ENCODE results near the gene TRIM29.
"Not testable (repeated sequence)": the region's sequence is repeated elsewhere in the genome, so short reads cannot be mapped to it uniquely, and the experiment has no call there.

TRIM29 gene, protein sequence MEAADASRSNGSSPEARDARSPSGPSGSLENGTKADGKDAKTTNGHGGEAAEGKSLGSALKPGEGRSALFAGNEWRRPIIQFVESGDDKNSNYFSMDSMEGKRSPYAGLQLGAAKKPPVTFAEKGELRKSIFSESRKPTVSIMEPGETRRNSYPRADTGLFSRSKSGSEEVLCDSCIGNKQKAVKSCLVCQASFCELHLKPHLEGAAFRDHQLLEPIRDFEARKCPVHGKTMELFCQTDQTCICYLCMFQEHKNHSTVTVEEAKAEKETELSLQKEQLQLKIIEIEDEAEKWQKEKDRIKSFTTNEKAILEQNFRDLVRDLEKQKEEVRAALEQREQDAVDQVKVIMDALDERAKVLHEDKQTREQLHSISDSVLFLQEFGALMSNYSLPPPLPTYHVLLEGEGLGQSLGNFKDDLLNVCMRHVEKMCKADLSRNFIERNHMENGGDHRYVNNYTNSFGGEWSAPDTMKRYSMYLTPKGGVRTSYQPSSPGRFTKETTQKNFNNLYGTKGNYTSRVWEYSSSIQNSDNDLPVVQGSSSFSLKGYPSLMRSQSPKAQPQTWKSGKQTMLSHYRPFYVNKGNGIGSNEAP

GRCh38 chr11:120137611-120138521 is at the start of gene TRIM29:
Gene TRIM29, minus strand, starts transcription at chr11:120138113. Its CDS starts 82 bp downstream, at chr11:120138031.
- peak; percentile 28 for DNase-seq

DNA sequence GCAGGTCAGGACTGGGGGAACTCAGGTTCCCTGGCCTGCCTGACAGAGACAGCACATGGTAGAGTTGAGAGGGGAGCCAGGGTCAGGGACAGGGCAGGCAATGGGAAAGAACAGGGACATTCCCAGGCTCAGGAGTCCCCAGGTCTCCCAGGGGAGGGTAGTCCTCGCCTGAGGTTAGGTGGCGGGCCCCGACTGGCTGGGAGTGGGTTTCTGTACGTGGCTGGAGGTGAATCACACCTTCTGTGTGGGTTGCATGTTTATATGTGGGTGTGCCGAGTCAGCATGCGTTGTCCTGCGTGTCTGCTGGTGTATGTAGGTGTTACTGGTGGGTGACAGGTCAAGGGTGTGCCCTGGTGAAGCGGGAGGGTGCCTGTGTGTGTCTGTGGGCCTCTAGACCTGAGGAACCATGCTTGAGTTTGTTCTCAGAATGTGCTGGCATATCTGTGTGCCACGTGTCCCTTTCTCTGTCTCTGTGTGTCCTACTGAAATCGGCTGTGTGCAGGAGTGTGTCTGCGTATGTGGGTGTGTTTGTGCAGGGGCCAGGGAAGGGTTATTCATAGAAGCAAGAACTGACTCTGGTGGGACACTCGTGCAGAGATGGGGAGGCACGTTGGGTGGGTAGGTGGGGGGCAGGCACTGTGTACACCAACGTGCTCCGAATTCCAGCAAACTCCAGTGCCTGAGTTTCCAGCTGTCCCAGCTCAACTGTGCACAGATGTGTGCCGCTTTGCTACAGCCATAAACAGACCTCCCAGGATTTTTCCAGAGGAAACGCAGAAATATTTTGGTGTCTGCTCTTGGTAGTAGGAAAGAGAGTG is 49.1 kb upstream of the TRIM29 start:
- peak; percentile 82 for DNase-seq

- DNase-seq: no peak
Observed at GRCh38 chr11:120186456-120186773, 48.5 kb upstream of the TRIM29 start.

DNA sequence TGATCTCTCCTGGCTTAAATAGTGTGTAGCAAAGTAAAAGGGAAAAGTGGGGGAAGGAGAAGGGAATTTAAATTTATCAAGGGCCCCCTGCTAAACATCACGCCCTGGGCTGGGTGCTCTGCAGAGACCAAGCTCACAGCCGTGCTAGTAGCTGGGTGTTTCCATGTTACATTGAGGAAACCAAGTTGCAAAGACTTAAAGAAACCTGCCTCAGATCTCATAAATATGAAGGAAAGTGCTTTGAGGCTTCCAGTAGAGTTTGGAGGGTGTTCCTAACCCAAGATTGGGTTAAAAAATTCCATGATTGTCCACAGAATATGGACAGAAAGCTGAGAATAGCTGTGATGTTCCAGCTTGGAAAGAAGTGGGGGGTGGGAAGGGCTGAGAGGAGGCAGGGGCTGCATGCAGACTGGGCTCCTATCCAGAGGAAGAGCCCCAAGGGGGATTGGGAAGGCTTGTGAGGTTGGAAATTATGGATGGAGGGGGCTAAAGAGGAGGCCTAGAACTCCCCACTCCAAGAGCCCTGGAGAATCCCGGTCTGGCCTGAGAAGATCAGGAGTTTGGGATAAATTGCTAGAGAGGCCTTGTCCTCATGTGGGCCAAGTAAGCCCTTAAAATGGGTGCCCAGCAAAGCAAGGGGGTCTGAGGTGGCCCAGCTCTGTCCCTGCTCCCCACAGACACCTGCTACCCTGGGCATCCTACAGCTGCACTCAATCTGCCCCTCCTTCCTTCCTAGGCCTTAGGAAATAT is 48.0 kb upstream of the TRIM29 start:
- peak; percentile 93 for DNase-seq

DNA sequence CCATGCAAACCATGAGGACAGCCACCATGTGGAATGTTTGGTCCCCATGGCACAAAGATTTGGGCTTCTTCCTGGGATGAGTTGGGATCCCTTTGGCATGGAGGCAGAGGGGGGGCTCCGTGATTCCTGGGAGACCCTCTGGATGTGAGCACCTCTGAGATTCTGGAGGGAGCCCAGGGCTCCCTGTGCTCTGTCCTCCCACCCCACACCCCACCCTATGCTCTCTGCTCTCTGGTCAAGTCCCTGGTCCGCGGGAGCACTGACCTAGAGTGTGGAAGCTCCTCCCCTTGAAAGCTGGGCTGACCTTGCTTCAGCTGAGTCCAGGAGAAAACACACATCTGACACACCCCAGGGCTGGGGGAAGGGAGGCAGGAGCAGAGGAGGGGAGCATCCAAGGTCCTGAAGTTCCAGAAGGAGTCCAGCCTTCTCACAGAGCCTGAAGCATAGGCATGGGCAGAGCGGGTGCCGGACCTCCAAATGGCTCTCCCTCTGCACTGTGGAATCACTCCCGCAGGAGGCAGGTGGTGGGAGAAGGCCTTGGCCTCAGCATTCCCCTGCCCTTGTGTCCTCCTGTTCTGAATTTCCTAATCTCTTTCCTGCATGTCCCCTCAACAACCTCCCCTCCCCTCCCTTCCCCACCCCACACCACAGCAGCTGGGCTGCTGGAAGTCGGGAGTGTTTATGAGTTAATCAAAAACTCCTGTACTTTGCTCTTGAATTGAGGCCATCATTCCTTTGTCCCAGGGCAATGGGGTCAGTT is 47.2 kb upstream of the TRIM29 start:
- peak; percentile 80 for DNase-seq

GRCh38 chr11:120184371-120184945 is 46.5 kb upstream of the TRIM29 start:
- peak; percentile 59 for DNase-seq

DNA sequence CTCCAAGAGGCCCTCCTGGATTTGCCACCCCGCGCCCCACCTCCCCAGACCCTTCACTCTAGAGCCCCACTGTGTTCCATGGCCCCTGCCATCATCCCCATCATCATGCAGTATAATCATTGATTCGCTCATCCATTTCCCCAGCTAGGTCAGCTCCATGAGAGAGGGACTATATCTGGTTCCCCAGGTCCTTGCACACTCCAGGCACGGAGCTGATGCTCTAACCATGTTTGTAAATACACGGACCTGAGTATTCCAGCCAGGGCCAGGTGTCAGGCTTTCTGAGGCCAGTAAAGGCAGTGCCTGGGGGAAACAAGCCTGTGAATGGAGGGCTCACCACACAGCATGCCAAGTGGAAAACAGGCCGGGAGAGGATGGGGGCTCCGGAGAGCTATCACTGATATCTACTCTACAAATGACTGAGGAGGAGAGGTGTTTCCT is 45.8 kb upstream of the TRIM29 start:
- no peak for DNase-seq

GRCh38 chr11:120182790-120183491 is 45.0 kb upstream of the TRIM29 start:
- no peak for DNase-seq

DNA sequence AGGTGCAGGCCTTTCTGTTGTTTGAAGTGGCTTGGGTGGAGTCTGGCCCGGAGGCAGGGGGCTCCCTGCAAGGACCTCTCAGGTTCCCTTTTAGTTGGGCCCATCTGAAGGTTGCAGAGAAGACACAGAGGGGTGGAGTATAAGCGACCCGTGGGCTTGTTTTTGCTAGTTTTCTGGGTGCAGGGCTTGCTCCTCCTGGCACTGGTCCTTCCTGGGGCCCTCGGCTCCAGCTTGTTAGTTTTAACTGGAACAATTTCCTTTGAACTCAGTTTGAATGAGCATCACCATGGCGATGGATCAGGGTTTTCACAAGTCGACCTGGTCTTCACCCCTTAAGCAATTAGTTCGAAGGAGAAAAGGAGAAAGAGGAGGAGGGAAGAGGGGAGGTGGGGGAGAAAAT is 44.5 kb upstream of the TRIM29 start:
- no peak for DNase-seq

GRCh38 chr11:120181376-120181975 is 43.6 kb upstream of the TRIM29 start:
- DNase-seq: no peak

GRCh38 chr11:120180551-120181232 is 42.8 kb upstream of the TRIM29 start:
- no peak for DNase-seq

- DNase-seq: not testable (repeated sequence)
Observed at GRCh38 chr11:120180063-120180462, 42.1 kb upstream of the TRIM29 start.

- no peak for DNase-seq
Observed at GRCh38 chr11:120179057-120179672, 41.3 kb upstream of the TRIM29 start.

GRCh38 chr11:120178561-120179056 is 40.7 kb upstream of the TRIM29 start:
- DNase-seq: peak; percentile 57

- no peak for DNase-seq
Observed at GRCh38 chr11:120174866-120175265, 37.0 kb upstream of the TRIM29 start.

DNA sequence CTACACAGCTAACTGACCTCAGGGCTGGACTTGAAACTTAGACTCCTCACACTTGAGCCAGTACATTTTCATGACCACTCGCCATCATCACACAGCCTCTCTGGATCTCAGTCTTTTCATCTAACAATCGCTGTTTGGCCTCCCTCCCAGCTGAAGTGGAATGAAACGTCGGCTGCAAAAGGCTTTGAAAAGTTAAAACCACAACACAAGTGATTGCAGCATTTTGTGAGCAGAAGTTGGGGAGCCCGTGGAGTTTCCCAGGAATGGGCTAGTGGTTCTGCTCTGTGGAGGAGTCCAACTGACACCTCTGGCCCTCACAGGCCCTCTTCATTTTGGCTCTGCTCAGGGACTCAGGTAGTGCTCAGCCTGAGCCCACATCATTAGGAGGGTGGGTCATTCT is 35.9 kb upstream of the TRIM29 start:
- no peak for DNase-seq

DNA sequence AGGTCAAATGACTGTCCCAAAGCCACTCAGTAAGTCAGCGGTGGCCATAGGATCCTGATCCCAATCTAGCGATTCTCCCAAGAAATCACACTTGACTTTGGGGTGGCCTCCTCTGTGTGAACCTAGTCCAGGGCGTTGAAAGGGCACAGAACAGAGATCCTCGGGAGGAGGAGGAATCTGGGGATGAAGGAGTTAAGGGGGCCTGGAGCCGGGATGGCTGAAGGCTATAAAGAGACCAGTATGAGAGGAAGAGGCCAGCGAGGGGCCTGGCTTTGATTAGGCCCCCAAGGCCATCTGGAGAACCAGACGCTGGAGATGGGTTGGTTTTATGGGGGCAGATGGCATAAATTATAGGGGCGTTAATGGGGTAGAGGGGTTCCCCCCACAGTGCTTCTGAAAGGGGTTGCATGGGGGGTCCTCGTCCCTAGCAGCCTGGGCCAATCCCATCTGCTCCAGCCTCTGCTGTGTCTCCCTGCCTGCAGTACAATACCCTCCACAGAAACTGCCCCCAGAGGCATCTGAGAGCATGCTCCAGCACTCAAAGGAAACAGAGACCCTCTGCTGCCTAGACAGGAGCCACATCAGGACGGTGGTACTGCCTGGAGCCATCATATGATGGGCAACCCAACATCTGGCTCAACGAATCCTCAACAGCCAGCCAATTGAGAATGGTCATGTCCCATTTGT is 35.2 kb upstream of the TRIM29 start:
- no peak for DNase-seq
